ENCODE measurements around the gene WSB1. TPM values are rescaled to one million over a fixed set of nuclear protein-coding genes. Genes with fewer than 3 reads are reported as not detected.

Gene WSB1
- total and polyA plus RNA-seq, 9 of the 15 experiments (the other 6 are each of a cell fraction or from before 2014, with no cell fraction given), result 22.8 to 229 (median 81.1) TPM

DNA sequence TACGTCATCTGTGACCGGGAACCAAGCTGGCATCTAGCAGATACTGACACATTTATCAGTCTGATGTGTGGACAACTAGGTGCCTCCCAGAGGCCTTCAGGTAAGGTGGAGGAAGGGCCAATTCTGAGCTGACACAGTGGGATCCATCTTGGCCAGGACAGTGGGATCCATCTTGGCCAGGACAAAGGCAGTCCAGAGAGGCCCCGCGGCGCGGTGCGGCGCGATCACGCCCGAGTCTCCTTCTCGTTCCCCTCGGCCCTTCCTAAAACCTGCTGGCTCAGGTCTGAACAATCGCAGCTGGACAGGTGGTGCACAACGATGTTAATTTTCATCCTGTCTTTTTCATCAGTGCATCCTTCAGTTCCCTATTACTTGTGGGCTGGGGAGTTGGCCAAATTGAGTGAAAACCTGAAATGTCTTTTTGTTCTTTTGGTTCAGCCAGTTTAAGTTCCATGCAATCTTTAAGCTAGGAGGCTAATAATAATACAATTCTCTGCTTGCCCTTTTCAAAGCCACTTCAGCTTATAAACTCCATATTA is 486 bp upstream of the WSB1 start (continued):
- TF ChIP-seq, protein P1, sequence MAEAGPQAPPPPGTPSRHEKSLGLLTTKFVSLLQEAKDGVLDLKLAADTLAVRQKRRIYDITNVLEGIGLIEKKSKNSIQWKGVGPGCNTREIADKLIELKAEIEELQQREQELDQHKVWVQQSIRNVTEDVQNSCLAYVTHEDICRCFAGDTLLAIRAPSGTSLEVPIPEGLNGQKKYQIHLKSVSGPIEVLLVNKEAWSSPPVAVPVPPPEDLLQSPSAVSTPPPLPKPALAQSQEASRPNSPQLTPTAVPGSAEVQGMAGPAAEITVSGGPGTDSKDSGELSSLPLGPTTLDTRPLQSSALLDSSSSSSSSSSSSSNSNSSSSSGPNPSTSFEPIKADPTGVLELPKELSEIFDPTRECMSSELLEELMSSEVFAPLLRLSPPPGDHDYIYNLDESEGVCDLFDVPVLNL (CRISPR knock-in tag; IDR thresholded peaks at IDR 0.05; ENCODE audit: low read depth), result no peak
- TF ChIP-seq SMAD1 (IDR thresholded peaks at IDR 0.05; ENCODE audit: low read depth, low read length, partially characterized antibody) (no peak), PCBP2 (IDR thresholded peaks at IDR 0.05; ENCODE audit: low read depth, low read length, poor library complexity, severe bottlenecking) (no peak), TRIM24 (IDR thresholded peaks at IDR 0.05) (no peak), GTF2A2 (tag; IDR thresholded peaks at IDR 0.05) (peak; percentile 80), KLF6 (CRISPR knock-in tag; IDR thresholded peaks at IDR 0.05; ENCODE audit: borderline replicate concordance) (peak; percentile 95), ESRRA (IDR thresholded peaks at IDR 0.05; ENCODE audit: borderline replicate concordance, low read depth) (no peak), SLC30A9 (CRISPR knock-in tag; IDR thresholded peaks at IDR 0.05) (no peak), XRCC4 (IDR thresholded peaks at IDR 0.05; ENCODE audit: extremely low read depth, insufficient read depth, insufficient read length) (no peak), ZBTB7A (IDR thresholded peaks at IDR 0.05; ENCODE audit: borderline replicate concordance, control insufficient read depth, low read depth, low read length) (no peak), PHF8 (IDR thresholded peaks at IDR 0.05; ENCODE audit: borderline replicate concordance, low read length) (no peak), FOXK2 (conservative IDR thresholded peaks at IDR 0.05 in 1 of 2, IDR thresholded peaks at IDR 0.05 in 1 of 2; ENCODE audit: low read depth in 2 of 2) (no peak), GATAD2A (IDR thresholded peaks at IDR 0.05) (no peak), COPS2 (conservative IDR thresholded peaks at IDR 0.05) (no peak), ZNF778 (CRISPR knock-in tag; IDR thresholded peaks at IDR 0.05) (no peak), IFI16 (CRISPR knock-in tag; IDR thresholded peaks at IDR 0.05) (0 out of 2 replicates have a peak, but pooled peaks have one; percentile 61), RBM15 (IDR thresholded peaks at IDR 0.05; ENCODE audit: insufficient read depth, low read length) (no peak)
- TF ChIP-seq, protein P2, sequence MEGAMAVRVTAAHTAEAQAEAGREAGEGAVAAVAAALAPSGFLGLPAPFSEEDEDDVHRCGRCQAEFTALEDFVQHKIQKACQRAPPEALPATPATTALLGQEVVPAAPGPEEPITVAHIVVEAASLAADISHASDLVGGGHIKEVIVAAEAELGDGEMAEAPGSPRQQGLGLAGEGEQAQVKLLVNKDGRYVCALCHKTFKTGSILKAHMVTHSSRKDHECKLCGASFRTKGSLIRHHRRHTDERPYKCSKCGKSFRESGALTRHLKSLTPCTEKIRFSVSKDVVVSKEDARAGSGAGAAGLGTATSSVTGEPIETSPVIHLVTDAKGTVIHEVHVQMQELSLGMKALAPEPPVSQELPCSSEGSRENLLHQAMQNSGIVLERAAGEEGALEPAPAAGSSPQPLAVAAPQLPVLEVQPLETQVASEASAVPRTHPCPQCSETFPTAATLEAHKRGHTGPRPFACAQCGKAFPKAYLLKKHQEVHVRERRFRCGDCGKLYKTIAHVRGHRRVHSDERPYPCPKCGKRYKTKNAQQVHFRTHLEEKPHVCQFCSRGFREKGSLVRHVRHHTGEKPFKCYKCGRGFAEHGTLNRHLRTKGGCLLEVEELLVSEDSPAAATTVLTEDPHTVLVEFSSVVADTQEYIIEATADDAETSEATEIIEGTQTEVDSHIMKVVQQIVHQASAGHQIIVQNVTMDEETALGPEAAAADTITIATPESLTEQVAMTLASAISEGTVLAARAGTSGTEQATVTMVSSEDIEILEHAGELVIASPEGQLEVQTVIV (CRISPR knock-in tag; IDR thresholded peaks at IDR 0.05; ENCODE audit: borderline replicate concordance), result peak; percentile 66; the same call in 1 of the 2 replicates
- TF ChIP-seq, protein P3, sequence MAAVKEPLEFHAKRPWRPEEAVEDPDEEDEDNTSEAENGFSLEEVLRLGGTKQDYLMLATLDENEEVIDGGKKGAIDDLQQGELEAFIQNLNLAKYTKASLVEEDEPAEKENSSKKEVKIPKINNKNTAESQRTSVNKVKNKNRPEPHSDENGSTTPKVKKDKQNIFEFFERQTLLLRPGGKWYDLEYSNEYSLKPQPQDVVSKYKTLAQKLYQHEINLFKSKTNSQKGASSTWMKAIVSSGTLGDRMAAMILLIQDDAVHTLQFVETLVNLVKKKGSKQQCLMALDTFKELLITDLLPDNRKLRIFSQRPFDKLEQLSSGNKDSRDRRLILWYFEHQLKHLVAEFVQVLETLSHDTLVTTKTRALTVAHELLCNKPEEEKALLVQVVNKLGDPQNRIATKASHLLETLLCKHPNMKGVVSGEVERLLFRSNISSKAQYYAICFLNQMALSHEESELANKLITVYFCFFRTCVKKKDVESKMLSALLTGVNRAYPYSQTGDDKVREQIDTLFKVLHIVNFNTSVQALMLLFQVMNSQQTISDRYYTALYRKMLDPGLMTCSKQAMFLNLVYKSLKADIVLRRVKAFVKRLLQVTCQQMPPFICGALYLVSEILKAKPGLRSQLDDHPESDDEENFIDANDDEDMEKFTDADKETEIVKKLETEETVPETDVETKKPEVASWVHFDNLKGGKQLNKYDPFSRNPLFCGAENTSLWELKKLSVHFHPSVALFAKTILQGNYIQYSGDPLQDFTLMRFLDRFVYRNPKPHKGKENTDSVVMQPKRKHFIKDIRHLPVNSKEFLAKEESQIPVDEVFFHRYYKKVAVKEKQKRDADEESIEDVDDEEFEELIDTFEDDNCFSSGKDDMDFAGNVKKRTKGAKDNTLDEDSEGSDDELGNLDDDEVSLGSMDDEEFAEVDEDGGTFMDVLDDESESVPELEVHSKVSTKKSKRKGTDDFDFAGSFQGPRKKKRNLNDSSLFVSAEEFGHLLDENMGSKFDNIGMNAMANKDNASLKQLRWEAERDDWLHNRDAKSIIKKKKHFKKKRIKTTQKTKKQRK (IDR thresholded peaks at IDR 0.05; ENCODE audit: borderline replicate concordance, low read depth, low read length), result no peak
- TF ChIP-seq, protein P4, sequence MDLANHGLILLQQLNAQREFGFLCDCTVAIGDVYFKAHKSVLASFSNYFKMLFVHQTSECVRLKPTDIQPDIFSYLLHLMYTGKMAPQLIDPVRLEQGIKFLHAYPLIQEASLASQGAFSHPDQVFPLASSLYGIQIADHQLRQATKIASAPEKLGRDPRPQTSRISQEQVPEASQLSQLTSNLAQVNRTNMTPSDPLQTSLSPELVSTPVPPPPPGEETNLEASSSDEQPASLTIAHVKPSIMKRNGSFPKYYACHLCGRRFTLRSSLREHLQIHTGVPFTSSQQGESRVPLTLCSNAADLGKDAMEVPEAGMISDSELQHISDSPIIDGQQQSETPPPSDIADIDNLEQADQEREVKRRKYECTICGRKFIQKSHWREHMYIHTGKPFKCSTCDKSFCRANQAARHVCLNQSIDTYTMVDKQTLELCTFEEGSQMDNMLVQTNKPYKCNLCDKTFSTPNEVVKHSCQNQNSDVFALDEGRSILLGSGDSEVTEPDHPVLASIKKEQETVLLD (IDR thresholded peaks at IDR 0.05), result no peak
